Measurements from ENCODE around the gene PLCL1.

- TF ChIP-seq CTCF (IDR thresholded peaks at IDR 0.05): no peak
- no peak for TF ChIP-seq POLR2A (IDR thresholded peaks at IDR 0.05)
These were observed 202.3 kb downstream of the PLCL1 start for GRCh38 chr2:198006733-198007132.

Measured in adrenal gland (tissue), 5 donors.